HG02623 (cell line): ENCODE measurements around the gene SIL1.

Experiments used
- ATAC-seq: cut with Tn5 transposase; IDR thresholded peaks from one replicate; pipeline ENCODE4 v1.9.1; 2021; ENCODE audit warnings: moderate library complexity; ENCODE audit not compliant: unreplicated experiment

SIL1 gene

GRCh38 chr5:138986186-138986800 lies 211.9 kb downstream of the SIL1 start:
- no peak for ATAC-seq

- no peak for ATAC-seq
These were observed 212.5 kb downstream of the SIL1 start for GRCh38 chr5:138985683-138986082.

GRCh38 chr5:138985256-138985655 lies 212.9 kb downstream of the SIL1 start:
- no peak for ATAC-seq

GRCh38 chr5:138983984-138984383 lies 214.2 kb downstream of the SIL1 start:
- no peak for ATAC-seq

- no peak for ATAC-seq
These were observed 216.6 kb downstream of the SIL1 start for GRCh38 chr5:138981586-138981985.

GRCh38 chr5:138981131-138981530 lies 217.0 kb downstream of the SIL1 start:
- ATAC-seq, result no peak

- ATAC-seq, result no peak
These were observed 217.7 kb downstream of the SIL1 start for GRCh38 chr5:138980441-138980840.

GRCh38 chr5:138979684-138980280 lies 218.4 kb downstream of the SIL1 start:
- ATAC-seq, result no peak

- no peak for ATAC-seq
These were observed 219.6 kb downstream of the SIL1 start for GRCh38 chr5:138978581-138978980.

- ATAC-seq, result no peak
These were observed 220.1 kb downstream of the SIL1 start for GRCh38 chr5:138978080-138978479.

- no peak for ATAC-seq
These were observed 222.9 kb downstream of the SIL1 start for GRCh38 chr5:138975098-138975847.

- no peak for ATAC-seq
These were observed 223.7 kb downstream of the SIL1 start for GRCh38 chr5:138974227-138975063.

- no peak for ATAC-seq
These were observed 225.3 kb downstream of the SIL1 start for GRCh38 chr5:138972836-138973235.

GRCh38 chr5:138972230-138972629 lies 225.9 kb downstream of the SIL1 start:
- ATAC-seq, result no peak

GRCh38 chr5:138969323-138970002 lies 228.7 kb downstream of the SIL1 start:
- no peak for ATAC-seq

- ATAC-seq, result no peak
These were observed 229.6 kb downstream of the SIL1 start for GRCh38 chr5:138968601-138969000.

GRCh38 chr5:138967791-138968448 lies 230.2 kb downstream of the SIL1 start:
- ATAC-seq, result no peak

- ATAC-seq, result no peak
These were observed 231.8 kb downstream of the SIL1 start for GRCh38 chr5:138966236-138966985.

GRCh38 chr5:138965626-138966025 lies 232.5 kb downstream of the SIL1 start:
- ATAC-seq, result no peak
